Measurements from ENCODE around the gene KDM6A. TPM values are rescaled to one million over a fixed set of nuclear protein-coding genes. Genes with fewer than 3 reads are reported as not detected.

KDM6A gene
- total and polyA plus RNA-seq, 7 donors, result 3.6 to 21.3 (median 13.2) TPM

- 100% methylated on average over 1 of the region's 1 CpG for WGBS, 3 donors
- TF ChIP-seq, protein P1, sequence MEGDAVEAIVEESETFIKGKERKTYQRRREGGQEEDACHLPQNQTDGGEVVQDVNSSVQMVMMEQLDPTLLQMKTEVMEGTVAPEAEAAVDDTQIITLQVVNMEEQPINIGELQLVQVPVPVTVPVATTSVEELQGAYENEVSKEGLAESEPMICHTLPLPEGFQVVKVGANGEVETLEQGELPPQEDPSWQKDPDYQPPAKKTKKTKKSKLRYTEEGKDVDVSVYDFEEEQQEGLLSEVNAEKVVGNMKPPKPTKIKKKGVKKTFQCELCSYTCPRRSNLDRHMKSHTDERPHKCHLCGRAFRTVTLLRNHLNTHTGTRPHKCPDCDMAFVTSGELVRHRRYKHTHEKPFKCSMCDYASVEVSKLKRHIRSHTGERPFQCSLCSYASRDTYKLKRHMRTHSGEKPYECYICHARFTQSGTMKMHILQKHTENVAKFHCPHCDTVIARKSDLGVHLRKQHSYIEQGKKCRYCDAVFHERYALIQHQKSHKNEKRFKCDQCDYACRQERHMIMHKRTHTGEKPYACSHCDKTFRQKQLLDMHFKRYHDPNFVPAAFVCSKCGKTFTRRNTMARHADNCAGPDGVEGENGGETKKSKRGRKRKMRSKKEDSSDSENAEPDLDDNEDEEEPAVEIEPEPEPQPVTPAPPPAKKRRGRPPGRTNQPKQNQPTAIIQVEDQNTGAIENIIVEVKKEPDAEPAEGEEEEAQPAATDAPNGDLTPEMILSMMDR (IDR thresholded peaks at IDR 0.05), result no peak
- Histone ChIP-seq H3K36me3 (ENCODE audit: insufficient read depth in 1 of 2, low read depth in 1 of 2) (no peaks in the 10 kb centered on the region), H3K4me1 (peaks cover 21% of the 10 kb centered on the region), H3K4me3 (no peak overlapping the region), H3K9me3 (no peaks in the 10 kb centered on the region), H3K27me3 (ENCODE audit: insufficient read depth in 3 of 3, low read length in 2 of 3) (no peaks in the 10 kb centered on the region), H3K27ac (no peak overlapping the region)
- no peak for DNase-seq
- ATAC-seq, result no peak
- intact Hi-C loops (cut with DNase I), result no loop called here
Observed at GRCh38 chrX:44967221-44967620, 94.2 kb downstream of the KDM6A start.

GRCh38 chrX:44970709-44971108 is 97.7 kb downstream of the KDM6A start:
- TF ChIP-seq, protein P1 (IDR thresholded peaks at IDR 0.05), result no peak
- no peak for DNase-seq
- H3K27me3 ChIP-seq (ENCODE audit: insufficient read depth in 3 of 3, low read length in 2 of 3), result no peaks in the 10 kb centered on the region
- peaks cover 22% of the 10 kb centered on the region for H3K9me3 ChIP-seq
- no peaks in the 10 kb centered on the region for H3K36me3 ChIP-seq (ENCODE audit: insufficient read depth in 1 of 2, low read depth in 1 of 2)
- H3K27ac ChIP-seq, result no peak overlapping the region
- no peak overlapping the region for H3K4me3 ChIP-seq
- ATAC-seq, result no peak
- H3K4me1 ChIP-seq, result peaks cover 12% of the 10 kb centered on the region
- WGBS, 3 donors, result 50 to 63% (median 51%) methylated on average over 3 of the region's 3 CpGs
- intact Hi-C loops (cut with DNase I), result loop anchor here in 1 of 2 donors (5.0 kb wide), 1 partner anchor 37 kb away; no protein-coding TSS in a partner anchor

DNA sequence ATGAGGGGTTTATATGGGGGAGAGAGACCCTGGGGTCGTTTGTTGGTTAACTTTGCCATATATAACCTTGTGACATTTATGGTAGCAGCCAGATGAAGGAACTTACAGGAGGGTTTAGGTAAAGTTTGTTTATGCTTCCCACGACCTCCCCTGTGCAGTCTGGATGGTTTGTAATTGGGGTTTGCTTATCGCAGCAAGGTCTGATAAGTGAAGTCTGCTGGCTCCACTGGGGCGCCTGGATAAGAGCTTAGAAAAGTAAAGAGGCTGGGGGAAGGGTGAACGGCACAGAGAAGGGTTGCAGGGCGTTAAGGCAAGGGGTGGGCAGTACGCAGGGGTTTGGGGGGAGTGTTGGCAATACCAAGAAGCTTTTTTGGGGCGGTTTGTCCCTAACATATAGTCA is 98.7 kb downstream of the KDM6A start:
- H3K27ac ChIP-seq, result no peak overlapping the region
- 65 to 75% (median 70%) methylated on average over 7 to 8 of the region's 8 CpGs for WGBS, 3 donors
- no peaks in the 10 kb centered on the region for H3K27me3 ChIP-seq (ENCODE audit: insufficient read depth in 3 of 3, low read length in 2 of 3)
- no peak for DNase-seq
- peaks cover 10% of the 10 kb centered on the region for H3K4me1 ChIP-seq
- no peaks in the 10 kb centered on the region for H3K36me3 ChIP-seq (ENCODE audit: insufficient read depth in 1 of 2, low read depth in 1 of 2)
- TF ChIP-seq, protein P1 (IDR thresholded peaks at IDR 0.05), result no peak
- no peak overlapping the region for H3K4me3 ChIP-seq
- peaks cover 28% of the 10 kb centered on the region for H3K9me3 ChIP-seq
- intact Hi-C loops (cut with DNase I), result loop anchor here in 1 of 2 donors (5.0 kb wide), 1 partner anchor 36 kb away; no protein-coding TSS in a partner anchor
- ATAC-seq, result no peak

DNA sequence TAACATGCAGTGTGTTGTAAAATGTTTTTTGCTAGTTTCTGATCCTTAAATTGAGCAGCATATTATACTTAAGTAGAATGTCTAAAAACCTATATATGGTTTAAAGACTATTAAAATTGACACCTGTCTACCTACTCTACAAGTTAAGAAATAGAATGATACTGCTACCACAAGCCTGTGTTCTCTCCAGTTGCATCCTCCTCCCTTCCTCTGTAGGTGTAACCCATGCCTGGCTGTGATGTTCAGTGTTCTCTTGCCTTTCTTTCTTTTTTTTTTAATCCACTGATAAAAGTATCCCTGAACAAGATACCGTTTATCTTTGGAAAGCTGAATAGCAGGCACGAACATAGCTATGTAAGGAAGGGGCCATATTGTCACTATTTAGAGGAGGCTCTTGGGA is 99.1 kb downstream of the KDM6A start:
- no peak overlapping the region for H3K27ac ChIP-seq
- H3K27me3 ChIP-seq (ENCODE audit: insufficient read depth in 3 of 3, low read length in 2 of 3), result no peaks in the 10 kb centered on the region
- ATAC-seq (no peak), DNase-seq (no peak)
- WGBS, 3 donors, result 69 to 89% (median 77%) methylated on average over 2 of the region's 2 CpGs
- intact Hi-C loops (cut with DNase I), result loop anchor here in 1 of 2 donors (5.0 kb wide), 1 partner anchor 35 kb away; no protein-coding TSS in a partner anchor
- H3K4me1 ChIP-seq, result peaks cover 10% of the 10 kb centered on the region
- no peak overlapping the region for H3K4me3 ChIP-seq
- TF ChIP-seq, protein P1 (IDR thresholded peaks at IDR 0.05), result no peak
- H3K36me3 ChIP-seq (ENCODE audit: insufficient read depth in 1 of 2, low read depth in 1 of 2), result no peaks in the 10 kb centered on the region
- H3K9me3 ChIP-seq, result peaks cover 28% of the 10 kb centered on the region

GRCh38 chrX:44973420-44973932 is 100.5 kb downstream of the KDM6A start:
- Histone ChIP-seq H3K27me3 (ENCODE audit: insufficient read depth in 3 of 3, low read length in 2 of 3) (no peaks in the 10 kb centered on the region), H3K4me3 (no peak overlapping the region), H3K9me3 (peaks cover 28% of the 10 kb centered on the region), H3K27ac (no peak overlapping the region), H3K36me3 (ENCODE audit: insufficient read depth in 1 of 2, low read depth in 1 of 2) (no peaks in the 10 kb centered on the region), H3K4me1 (peaks cover 7% of the 10 kb centered on the region)
- ATAC-seq (no peak), DNase-seq (no peak)
- WGBS, 3 donors, result 98 to 100% (median 98%) methylated on average over 5 of the region's 5 CpGs
- intact Hi-C loops (cut with DNase I), result loop anchor here in 1 of 2 donors (5.0 kb wide), 1 partner anchor 34 kb away; no protein-coding TSS in a partner anchor
- TF ChIP-seq, protein P1 (IDR thresholded peaks at IDR 0.05), result no peak

Measured in psoas muscle (tissue), 8 donors.